HCT116 (cell line): ENCODE data around the gene DDX23. TPM values are rescaled to one million over a fixed set of nuclear protein-coding genes. Genes with fewer than 3 reads are reported as not detected.

ENCODE experiments used
- ATAC-seq: fragments of 200-7000 bp; cut with Tn5 transposase; 2 replicates; pipeline ENCODE4 v1.9.1; 2020; ENCODE audit warnings: mild to moderate bottlenecking, moderate library complexity
- BruUV-seq: library from RNA; stranded (reverse); fragments of 400-500 nt; replicated peaks from 2 replicates; lab custom pipeline; 2021; lab: Mats Ljungman, UMichigan
- CTCF ChIA-PET: fragments of 300-600 bp; sonication (Branson Sonifier 250); formaldehyde crosslinking; loops from one replicate; lab custom pipeline; 2021; ENCODE audit warnings: antibody characterized with exemption; lab: Charles Lee
- POLR2A ChIA-PET: fragments of 300-600, 350-600 bp; sonication (Branson Sonifier 250); formaldehyde crosslinking; loops from one replicate; lab custom pipeline; 2021; ENCODE audit warnings: antibody characterized with exemption; lab: Charles Lee
- RAD21 ChIA-PET, 2 experiments: fragments of 300-600 bp; sonication (Branson Sonifier 250); formaldehyde crosslinking; loops; one replicate each; lab custom pipeline; 2023; ENCODE audit warnings: low total read pairs in 2 of 2; ENCODE audit not compliant: uncharacterized antibody in 2 of 2, unreplicated experiment in 2 of 2, low non-redundant PET in 1 of 2; lab: Charles Lee
- DNase-seq: peaks from one replicate; pipeline ENCODE4 v3.0.0-alpha.2; 2010; ENCODE audit warnings: low read depth, low spot score
- H2AFZ ChIP-seq: fragments of 200-600 bp; shearing (Covaris generic), sonication (generic); 2 replicates; pipeline ENCODE4 v1.6.1; 2017; ENCODE audit warnings: low read depth, mixed run types, mixed read lengths, antibody characterized with exemption, low read length; ENCODE audit not compliant: poor library complexity, severe bottlenecking
- H3K27ac ChIP-seq: 2 replicates; pipeline ENCODE4 v1.5.1; 2012; ENCODE audit warnings: low read depth, low read length
- H3K27me3 ChIP-seq: fragments of 200-600 bp; sonication (generic); 2 replicates; pipeline ENCODE4 v1.6.1; 2016; ENCODE audit warnings: mixed run types, low read length, mixed read lengths; ENCODE audit not compliant: insufficient read depth
- H3K36me3 ChIP-seq, 2 experiments: fragments of 200-500 bp in 1 of 2; fragments of 200-600 bp in 1 of 2; sonication (Bioruptor generic) in 1 of 2; sonication (generic) in 1 of 2; 2 replicates each; pipeline versions ENCODE4 v1.5.1 to v1.6.1; 2014 to 2016; ENCODE audit warnings: low read length in 2 of 2, inconsistent platforms in 1 of 2, mixed read lengths in 1 of 2, mixed run types in 1 of 2; ENCODE audit not compliant: insufficient read depth in 2 of 2, control insufficient read depth in 1 of 2
- H3K4me1 ChIP-seq, 2 experiments: fragments of 200-600 bp in 1 of 2; sonication (generic) in 1 of 2; 2 replicates each; pipeline versions ENCODE4 v1.5.1 to v1.6.1; 2012 to 2017; ENCODE audit warnings: low read length in 2 of 2, inconsistent platforms in 1 of 2, mild to moderate bottlenecking in 1 of 2, mixed read lengths in 1 of 2, mixed run types in 1 of 2, moderate library complexity in 1 of 2; ENCODE audit not compliant: insufficient read depth in 2 of 2, control insufficient read depth in 1 of 2
- H3K4me2 ChIP-seq: fragments of 200-600 bp; sonication (generic); 2 replicates; pipeline ENCODE4 v1.6.1; 2017; ENCODE audit warnings: mixed run types, low read length, mixed read lengths
- H3K4me3 ChIP-seq, 2 experiments: fragments of 200-600 bp in 1 of 2; sonication (generic) in 1 of 2; replicated peaks in 1 of 2; 2 replicates each; pipeline ENCODE4 v1.5.1; 2011 to 2016; ENCODE audit warnings: low read length in 2 of 2, control low read depth in 1 of 2, low read depth in 1 of 2, mild to moderate bottlenecking in 1 of 2, mixed read lengths in 1 of 2, mixed run types in 1 of 2
- H3K79me2 ChIP-seq: fragments of 200-600 bp; sonication (generic); 2 replicates; pipeline ENCODE4 v1.6.1; 2017; ENCODE audit warnings: mild to moderate bottlenecking, mixed run types, low read length, moderate library complexity, mixed read lengths; ENCODE audit not compliant: insufficient read depth
- H3K9ac ChIP-seq: fragments of 200-600 bp; sonication (generic); 2 replicates; pipeline ENCODE4 v1.6.1; 2016; ENCODE audit warnings: low read length, mixed read lengths
- H3K9me2 ChIP-seq: fragments of 200-600 bp; sonication (generic), shearing (Covaris generic); 2 replicates; pipeline ENCODE4 v1.6.1; 2017; ENCODE audit warnings: mixed run types, mild to moderate bottlenecking, moderate library complexity; ENCODE audit not compliant: insufficient read depth
- H3K9me3 ChIP-seq, 2 experiments: fragments of 200-500 bp in 1 of 2; fragments of 200-600 bp in 1 of 2; sonication (Bioruptor generic) in 1 of 2; sonication (generic) in 1 of 2; 2 replicates each; pipeline ENCODE4 v1.6.1; 2014 to 2017; ENCODE audit warnings: low read length in 2 of 2, mixed read lengths in 2 of 2, inconsistent platforms in 1 of 2, low read depth in 1 of 2, mild to moderate bottlenecking in 1 of 2, mixed run types in 1 of 2, moderate library complexity in 1 of 2; ENCODE audit not compliant: control insufficient read depth in 1 of 2, insufficient read depth in 1 of 2
- H4K20me1 ChIP-seq: fragments of 200-600 bp; sonication (generic), shearing (Covaris generic); 2 replicates; pipeline ENCODE4 v1.6.1; 2017; ENCODE audit warnings: mixed run types, mild to moderate bottlenecking, moderate library complexity; ENCODE audit not compliant: insufficient read depth
- FOSL1 ChIP-seq: IDR thresholded peaks from 2 replicates; pipeline ENCODE4 v1.6.1; 2012; ENCODE audit warnings: low read depth
- JUND ChIP-seq: IDR thresholded peaks from 2 replicates; pipeline ENCODE4 v1.6.1; 2012
- RAD21 ChIP-seq: IDR thresholded peaks from 2 replicates; pipeline ENCODE4 v1.6.1; 2012; ENCODE audit warnings: low read depth, mild to moderate bottlenecking
- SIN3A ChIP-seq: IDR thresholded peaks from 2 replicates; pipeline ENCODE4 v1.6.1; 2012; ENCODE audit warnings: low read depth
- SP1 ChIP-seq: IDR thresholded peaks from 2 replicates; pipeline ENCODE4 v1.6.1; 2012; ENCODE audit warnings: low read depth
- YY1 ChIP-seq: IDR thresholded peaks from 2 replicates; pipeline ENCODE4 v1.6.1; 2011; ENCODE audit warnings: low read length, low read depth, moderate library complexity, mild to moderate bottlenecking; ENCODE audit not compliant: insufficient replicate concordance; ENCODE audit errors: extremely low read depth
- ZFX ChIP-seq: fragments of 450-650 bp; IDR thresholded peaks from 2 replicates; pipeline ENCODE4 v1.6.1; 2017
- ZNF274 ChIP-seq: fragments of 200-500 bp; sonication (Bioruptor generic); IDR thresholded peaks from 2 replicates; pipeline ENCODE4 v1.6.1; 2014; ENCODE audit warnings: mild to moderate bottlenecking, low read depth, low read length, inconsistent platforms
- intact Hi-C: fragments of 100-400 bp; cut with micrococcal nuclease; formaldehyde crosslinking; loops from 2 replicates; pipeline ENCODE4 v1.10.0; 2022
- total RNA-seq: library from RNA; stranded (reverse); gene quantifications from one replicate; pipeline ENCODE4 v1.2.1, GENCODE V29; 2021; ENCODE audit not compliant: unreplicated experiment
- TF ChIP-seq, protein P1 (sequence below), 3 experiments: fragments of 200-600 bp in 1 of 3; sonication (generic) in 1 of 3; IDR thresholded peaks in 2 of 3; conservative IDR thresholded peaks in 1 of 3; 2 replicates each; pipeline ENCODE4 v1.5.1; 2012 to 2017; ENCODE audit warnings: low read depth in 2 of 3, low read length in 2 of 3, antibody characterized with exemption in 1 of 3, borderline replicate concordance in 1 of 3, control low read depth in 1 of 3, mild to moderate bottlenecking in 1 of 3, mixed read lengths in 1 of 3, mixed run types in 1 of 3, moderate library complexity in 1 of 3; ENCODE audit not compliant: insufficient read depth in 1 of 3
- TF ChIP-seq, protein P2 (sequence below): IDR thresholded peaks from 2 replicates; pipeline ENCODE4 v1.6.1; 2011; ENCODE audit warnings: mild to moderate bottlenecking, low read length, moderate library complexity; ENCODE audit not compliant: insufficient replicate concordance; ENCODE audit errors: extremely low read depth

Gene DDX23
- total RNA-seq, 1 experiment from 2014 or later, result 75.0 TPM

- TF ChIP-seq, protein P1, sequence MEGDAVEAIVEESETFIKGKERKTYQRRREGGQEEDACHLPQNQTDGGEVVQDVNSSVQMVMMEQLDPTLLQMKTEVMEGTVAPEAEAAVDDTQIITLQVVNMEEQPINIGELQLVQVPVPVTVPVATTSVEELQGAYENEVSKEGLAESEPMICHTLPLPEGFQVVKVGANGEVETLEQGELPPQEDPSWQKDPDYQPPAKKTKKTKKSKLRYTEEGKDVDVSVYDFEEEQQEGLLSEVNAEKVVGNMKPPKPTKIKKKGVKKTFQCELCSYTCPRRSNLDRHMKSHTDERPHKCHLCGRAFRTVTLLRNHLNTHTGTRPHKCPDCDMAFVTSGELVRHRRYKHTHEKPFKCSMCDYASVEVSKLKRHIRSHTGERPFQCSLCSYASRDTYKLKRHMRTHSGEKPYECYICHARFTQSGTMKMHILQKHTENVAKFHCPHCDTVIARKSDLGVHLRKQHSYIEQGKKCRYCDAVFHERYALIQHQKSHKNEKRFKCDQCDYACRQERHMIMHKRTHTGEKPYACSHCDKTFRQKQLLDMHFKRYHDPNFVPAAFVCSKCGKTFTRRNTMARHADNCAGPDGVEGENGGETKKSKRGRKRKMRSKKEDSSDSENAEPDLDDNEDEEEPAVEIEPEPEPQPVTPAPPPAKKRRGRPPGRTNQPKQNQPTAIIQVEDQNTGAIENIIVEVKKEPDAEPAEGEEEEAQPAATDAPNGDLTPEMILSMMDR (IDR thresholded peaks at IDR 0.05 in 2 of 3, conservative IDR thresholded peaks at IDR 0.05 in 1 of 3; ENCODE audit: borderline replicate concordance in 1 of 3, insufficient read depth in 1 of 3, low read depth in 2 of 3, low read length in 2 of 3), result no peak
- TF ChIP-seq YY1 (peak; percentile 28), RAD21 (no peak), SIN3A (no peak)
These were observed 62.8 kb downstream of the DDX23 start, which contains the start of gene ADCY6 (continued) for GRCh38 chr12:48788854-48789775.

DNA sequence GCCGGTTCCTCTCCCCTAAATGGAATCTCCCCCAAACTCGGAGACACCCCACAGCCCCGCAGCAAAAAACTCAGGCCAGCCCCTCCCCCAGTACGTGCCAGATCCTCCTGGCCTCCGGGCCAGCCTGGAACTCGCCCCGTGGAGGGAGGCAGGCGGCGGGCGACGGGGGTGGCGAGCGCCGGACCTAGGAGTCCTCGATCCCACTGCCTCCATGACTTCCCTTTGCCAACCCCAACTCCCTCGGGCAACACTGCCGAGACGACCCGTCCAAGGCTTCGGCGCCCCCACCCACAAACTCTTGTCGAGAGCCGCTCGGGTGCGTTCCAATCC lies 63.5 kb downstream of the DDX23 start:
- peaks cover 23% of the 10 kb centered on the region for H3K79me2 ChIP-seq
- no peaks in the 10 kb centered on the region for H3K36me3 ChIP-seq
- peaks cover 14 to 25% of the 10 kb centered on the region in 2 experiments for H3K4me1 ChIP-seq
- CTCF ChIA-PET, result interaction anchor here (1.0 to 2.0 kb wide), 2 partner anchors 27 to 35 kb away, joined by 3 to 10 read pairs; no protein-coding TSS in a partner anchor
- peak overlapping the region; percentile 80 to 90 for H3K4me3 ChIP-seq
- H4K20me1 ChIP-seq, result no peaks in the 10 kb centered on the region
- TF ChIP-seq SIN3A (no peak), JUND (no peak), ZFX (no peak), ZNF274 (no peak), YY1 (no peak), FOSL1 (no peak), SP1 (no peak)
- TF ChIP-seq, protein P2, sequence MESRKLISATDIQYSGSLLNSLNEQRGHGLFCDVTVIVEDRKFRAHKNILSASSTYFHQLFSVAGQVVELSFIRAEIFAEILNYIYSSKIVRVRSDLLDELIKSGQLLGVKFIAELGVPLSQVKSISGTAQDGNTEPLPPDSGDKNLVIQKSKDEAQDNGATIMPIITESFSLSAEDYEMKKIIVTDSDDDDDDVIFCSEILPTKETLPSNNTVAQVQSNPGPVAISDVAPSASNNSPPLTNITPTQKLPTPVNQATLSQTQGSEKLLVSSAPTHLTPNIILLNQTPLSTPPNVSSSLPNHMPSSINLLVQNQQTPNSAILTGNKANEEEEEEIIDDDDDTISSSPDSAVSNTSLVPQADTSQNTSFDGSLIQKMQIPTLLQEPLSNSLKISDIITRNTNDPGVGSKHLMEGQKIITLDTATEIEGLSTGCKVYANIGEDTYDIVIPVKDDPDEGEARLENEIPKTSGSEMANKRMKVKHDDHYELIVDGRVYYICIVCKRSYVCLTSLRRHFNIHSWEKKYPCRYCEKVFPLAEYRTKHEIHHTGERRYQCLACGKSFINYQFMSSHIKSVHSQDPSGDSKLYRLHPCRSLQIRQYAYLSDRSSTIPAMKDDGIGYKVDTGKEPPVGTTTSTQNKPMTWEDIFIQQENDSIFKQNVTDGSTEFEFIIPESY, result no peak
- TF ChIP-seq, all 23 proteins: peak for 0
- Histone ChIP-seq H2AFZ (no peak overlapping the region), H3K9ac (peak overlapping the region; percentile 81), H3K9me2 (no peaks in the 10 kb centered on the region), H3K4me2 (peak overlapping the region; percentile 95), H3K9me3 (no peaks in the 10 kb centered on the region), H3K27ac (peak overlapping the region; percentile 72), H3K27me3 (no peaks in the 10 kb centered on the region)
- BruUV-seq, result no TSS peak
- intact Hi-C loops, result no loop called here
- peak; percentile 41 for ATAC-seq
- RAD21 ChIA-PET, result interaction anchor here in 1 of 2 experiments (1.6 kb wide), 1 partner anchor 35 kb away, joined by 5 read pairs; no protein-coding TSS in a partner anchor
- POLR2A ChIA-PET, result interaction anchor here (1.4 kb wide), 2 partner anchors 18 to 27 kb away, joined by 3 to 4 read pairs; no protein-coding TSS in a partner anchor
- DNase-seq, result no peak
